Stimulated activated CD8-positive, alpha-beta memory T cell treated with anti-CD3 and anti-CD28 coated beads, Interleukin-15, amount 100 ng/mL, for 48 hours (primary cell): ENCODE measurements around the gene OR9A2.
"Not testable (repeated sequence)": the region's sequence is repeated elsewhere in the genome, so short reads cannot be mapped to it uniquely, and the experiment has no call there.

Experiments
- DNase-seq, 2 donors: peaks; one replicate each; pipeline ENCODE4 v3.0.0-alpha.2; 2020; ENCODE audit warnings: low read depth in 2 of 2

OR9A2 gene

DNA sequence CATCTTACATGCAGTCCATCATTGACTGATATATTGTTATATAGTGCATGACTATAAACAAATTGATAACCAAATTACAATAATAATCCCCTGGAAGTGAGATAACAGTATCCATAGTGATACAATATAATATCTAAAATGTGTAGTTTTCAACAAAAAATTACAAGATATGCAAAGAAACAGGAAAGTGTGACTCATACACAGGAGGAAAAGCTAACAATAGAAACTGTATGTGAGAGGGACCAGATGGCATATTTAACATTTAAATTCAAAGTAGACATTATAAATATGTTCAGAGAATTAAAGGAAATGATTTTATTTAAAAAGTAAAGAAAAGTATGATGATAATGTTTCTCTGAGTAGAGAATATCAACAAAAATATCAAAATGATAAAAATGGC lies 8.0 kb downstream of the OR9A2 start:
- no peak for DNase-seq

DNA sequence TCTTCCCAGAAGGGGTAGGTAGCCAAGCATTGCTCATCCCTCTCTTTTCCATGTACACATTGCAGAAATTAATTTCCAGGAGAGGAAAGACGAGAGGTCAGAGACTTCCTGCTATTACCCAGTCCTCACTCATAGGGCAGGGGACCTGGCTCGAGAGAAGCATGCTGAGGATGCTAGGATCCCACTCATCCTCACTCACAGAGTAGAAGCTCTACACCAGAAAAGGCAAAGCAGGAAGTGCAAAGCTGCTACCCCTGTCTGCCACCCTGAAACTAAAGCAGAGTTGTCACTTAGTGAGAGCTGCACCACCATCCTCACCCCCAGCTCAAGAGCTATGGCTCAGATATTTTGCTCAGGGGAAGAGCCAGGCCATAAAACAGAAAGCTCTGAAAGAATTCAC lies 9.9 kb downstream of the OR9A2 start:
- DNase-seq, result no peak

DNA sequence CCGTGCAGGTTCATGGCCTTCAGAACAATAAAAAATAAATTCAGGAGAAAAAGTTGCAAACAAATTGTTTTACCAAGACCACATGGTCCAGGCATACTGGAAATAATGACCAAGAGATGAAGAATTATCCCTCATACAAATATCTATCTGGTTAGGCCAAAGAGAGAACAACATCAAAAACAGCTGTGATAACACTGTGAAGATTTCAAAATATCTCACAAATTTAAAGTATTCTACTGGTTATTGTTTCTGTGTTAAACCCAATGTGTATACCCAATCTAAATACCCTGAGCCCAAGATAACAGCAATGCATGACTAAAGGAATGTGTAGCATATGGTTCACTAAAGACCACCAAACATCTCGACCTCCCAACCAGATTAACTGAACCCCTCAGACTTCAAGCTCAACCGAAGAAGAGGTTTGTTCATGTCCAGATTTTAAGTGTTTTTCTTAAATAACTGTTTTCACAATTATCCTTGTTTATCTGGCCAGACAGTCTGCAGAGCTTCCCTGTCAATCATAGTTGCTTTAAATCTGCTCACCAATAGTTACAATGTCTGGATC lies 10.9 kb downstream of the OR9A2 start:
- no peak for DNase-seq

DNA sequence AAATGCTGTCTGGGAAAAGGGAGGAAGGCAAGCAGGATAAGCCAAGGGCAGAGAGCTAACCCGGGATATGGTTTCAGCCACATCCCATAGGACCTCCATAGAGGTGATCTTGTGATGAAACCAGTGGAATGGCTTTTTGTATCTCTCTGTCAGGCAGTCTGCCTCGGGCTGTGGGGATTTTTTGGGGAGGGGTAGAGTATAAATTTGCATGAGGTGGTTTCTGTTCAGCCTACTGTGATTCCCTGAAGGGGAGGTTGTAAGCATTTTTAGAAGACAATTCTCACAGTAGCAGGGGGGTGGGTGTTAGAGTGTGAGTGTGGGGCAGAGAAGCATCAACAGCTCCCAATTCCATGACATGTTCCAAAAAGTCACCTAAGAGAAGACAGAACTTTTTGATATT lies 11.8 kb downstream of the OR9A2 start:
- no peak for DNase-seq

DNA sequence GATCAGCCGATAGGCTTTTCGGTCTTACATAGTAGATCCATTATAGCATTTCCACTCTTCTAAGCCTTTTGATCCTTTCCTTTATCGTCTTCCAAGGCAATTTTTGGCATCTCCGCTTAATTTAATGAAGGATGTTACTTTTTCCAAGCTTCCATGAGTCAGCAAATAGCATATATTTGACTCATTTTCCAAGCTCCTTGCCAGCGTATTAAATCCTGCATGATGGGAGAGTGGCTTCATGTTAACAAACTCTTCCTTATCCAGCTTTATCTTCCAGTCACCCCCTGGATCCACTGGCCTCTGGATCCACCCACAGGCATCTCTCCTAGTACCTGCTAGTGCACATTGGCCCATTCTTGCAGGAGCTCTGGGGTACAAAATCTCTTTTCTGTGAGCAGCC lies 13.0 kb downstream of the OR9A2 start:
- no peak for DNase-seq

DNA sequence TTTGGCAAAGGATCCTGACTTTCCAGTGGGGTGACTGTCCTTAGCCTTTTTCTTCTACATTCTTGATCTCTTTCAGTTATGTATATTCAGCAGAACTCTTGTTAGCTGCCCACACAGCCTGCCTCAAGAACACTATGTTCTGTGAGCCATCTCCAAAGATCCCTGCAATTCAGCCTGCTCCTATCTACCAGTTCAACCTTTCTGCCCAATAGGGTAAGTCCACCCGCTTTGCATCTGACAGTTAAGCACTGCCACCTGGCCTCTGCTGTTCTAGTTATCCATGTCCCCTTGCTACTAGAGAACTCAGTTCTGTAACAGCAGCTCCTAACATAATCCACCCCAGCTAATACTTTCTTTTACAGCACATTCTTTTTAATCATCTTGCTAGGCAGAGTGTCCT lies 13.5 kb downstream of the OR9A2 start:
- no peak for DNase-seq

DNA sequence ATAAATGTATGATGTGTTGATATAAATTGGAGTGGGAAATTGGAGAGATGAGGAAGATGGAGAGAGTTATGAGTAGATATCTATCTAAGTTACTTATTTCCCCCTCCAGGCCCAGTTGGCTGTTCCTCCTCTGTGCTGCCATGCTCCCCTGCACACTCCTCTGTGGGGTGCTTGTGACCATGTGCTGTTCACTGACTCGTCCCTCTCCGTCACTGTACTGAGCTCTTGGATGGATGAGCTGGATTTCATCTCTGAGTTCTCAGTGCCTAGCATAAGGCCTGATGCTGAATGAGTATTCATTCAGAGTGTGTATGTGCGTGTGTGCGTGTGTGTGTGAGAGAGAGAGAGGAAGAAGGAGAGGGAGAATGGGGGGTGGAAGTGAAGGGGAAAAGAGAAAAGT lies 14.5 kb downstream of the OR9A2 start:
- DNase-seq, result no peak

DNA sequence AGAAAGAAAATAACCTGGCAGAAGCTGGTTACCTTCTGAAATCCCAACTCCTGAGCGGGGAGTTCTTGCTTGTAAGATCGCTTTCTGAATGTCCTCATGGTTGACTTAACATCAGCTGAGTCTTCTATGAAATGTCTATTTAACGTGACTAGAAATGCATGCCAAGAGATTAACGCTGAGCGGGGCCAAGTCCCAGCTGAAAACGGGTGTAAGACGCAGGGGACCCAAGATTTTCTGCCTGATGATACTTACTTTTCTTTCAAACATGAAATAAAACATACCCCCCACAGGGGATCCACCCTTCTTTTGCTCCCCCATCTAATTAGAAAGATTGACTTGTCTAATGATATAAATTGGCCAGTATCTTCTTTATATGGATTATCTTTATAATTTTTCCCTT lies 14.9 kb downstream of the OR9A2 start:
- DNase-seq, result no peak

DNA sequence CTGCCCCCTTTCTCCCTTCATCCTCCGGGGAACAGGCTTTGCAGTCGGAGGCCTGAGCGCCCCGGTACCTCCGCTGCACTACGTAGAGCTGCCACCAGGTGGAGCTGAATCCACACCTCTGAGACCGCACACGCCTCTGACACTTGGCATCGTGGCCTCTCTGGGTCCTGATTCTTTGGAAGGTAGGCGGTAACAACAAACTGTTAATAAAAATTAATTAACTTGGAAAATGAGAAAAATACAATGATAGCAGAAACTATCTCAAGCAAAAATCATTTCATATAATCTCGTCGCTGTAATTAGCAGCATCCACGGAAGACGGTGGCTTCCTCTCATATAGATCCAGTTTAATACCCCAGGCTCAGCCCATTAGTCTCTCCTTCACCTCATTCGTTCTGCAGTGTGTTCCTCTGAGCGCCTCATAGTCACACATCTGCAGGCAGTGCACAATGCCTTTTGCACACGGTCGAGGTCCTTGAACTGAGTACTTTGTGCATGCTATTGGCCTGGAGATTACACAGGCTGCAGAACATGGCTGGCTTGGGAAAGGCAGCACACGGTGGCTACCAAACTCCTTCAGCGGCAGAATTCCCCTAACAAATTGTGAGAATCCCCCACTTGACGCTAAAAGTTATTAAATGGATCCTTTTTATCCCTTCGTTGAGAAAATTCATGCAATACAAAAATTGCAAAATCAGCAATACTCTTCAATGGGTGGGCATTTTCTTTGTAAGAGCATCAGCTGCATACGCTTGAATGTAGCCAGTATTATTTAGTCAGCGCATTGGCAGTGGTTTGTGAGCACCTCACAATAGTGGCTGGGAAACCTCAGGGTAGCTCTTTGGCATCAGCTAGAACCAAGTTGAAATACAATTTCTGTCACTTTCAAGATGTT lies 18.7 kb downstream of the OR9A2 start:
- DNase-seq, result peak; percentile 51 to 56

DNA sequence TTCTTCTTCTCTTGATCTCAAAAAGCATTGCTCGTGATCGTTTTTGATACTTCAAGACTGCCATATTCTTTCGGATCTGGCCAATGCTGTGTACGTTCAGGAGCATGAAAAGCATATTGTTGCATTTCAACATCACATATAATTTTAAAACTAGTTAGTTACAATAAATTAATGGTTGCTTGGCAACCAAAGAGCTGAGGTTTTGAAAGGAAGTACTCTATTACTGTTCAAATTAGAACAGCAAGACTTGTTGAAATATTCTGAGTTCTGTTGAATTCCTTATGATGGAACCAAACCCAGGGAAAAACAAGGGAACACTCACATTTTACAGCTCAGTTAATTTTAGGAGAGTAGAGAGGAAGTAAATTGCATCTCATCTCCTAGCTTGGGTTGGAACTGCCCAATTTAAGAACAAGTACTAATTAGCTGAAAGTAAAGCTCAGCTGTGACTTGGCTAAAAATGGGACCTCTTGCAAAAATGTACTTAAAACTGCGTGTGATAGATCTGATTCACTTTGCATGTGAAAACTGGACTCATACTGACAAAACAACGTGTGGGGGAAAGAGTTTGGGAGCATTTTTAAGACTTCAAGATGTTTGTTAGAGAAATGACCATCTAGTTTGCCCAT lies 21.2 kb downstream of the OR9A2 start:
- DNase-seq, result no peak

DNA sequence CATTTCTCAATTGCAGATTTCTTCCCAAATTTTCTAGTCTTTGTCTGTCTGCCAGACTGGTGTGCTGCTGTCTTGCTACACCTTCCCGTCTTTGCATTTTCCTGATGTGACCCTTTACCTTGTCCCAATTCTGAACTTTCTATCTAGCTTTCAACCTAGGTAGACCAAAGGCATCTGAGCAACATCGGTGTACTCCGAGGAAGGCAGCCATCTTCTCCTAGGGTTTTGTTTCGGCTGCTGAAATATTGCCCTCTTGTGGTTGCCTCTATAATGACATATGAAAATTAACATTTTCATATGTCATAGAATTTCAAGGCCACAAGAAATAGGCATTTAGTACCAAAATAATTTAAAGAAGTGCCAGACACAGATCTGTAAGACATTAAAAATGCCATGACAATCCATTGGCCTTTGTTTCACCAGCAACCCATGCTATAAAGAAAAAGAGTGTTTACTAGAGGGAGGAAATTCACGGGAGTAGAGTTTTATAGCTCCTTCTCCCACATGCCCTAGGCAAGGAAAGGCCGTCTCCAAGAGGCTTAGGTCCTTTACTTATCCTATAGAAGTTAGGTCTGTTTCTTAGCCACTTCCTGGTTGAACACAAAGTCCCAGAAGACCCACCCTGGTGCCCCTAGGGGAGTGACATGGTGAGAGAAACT lies 23.4 kb downstream of the OR9A2 start:
- DNase-seq, result no peak

DNA sequence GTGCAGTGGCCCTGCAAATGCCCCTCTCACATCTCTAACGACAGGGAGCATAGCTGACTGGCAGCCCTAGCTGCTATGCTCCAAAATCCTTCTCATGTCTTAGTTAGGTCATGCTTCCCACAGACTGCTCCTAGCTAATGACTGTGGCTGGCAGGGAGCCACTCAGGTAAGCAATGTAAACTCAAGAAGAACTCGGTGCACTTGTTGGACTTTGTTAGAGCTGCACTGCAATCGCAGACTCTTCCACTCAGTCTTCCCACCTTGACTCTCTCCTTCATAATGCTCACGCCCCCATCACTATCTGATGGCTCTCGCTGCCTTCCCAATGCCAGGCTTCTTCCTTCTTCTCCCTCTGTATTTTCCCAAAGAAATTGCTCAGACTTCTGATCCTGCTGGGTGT lies 24.0 kb downstream of the OR9A2 start:
- no peak for DNase-seq

DNA sequence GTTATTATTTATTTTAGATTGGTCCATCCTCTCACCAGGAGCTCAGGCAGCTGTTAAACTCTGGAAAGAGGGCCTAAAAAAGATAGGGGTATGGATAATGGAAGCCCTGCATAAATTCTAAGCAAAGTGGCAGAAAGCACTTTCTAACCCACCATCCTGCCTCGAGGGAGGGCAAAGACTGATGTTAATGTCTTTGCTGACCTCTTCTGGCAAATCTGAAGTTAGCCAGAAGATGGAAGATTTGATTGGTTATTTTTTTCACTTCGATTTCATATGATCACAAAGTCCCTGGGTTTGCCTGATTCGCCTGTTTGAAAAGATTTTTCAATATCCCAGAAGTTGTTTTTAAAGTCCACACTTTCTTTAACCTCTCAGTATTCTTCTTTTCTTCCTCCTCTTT lies 24.8 kb downstream of the OR9A2 start:
- DNase-seq, result no peak

DNA sequence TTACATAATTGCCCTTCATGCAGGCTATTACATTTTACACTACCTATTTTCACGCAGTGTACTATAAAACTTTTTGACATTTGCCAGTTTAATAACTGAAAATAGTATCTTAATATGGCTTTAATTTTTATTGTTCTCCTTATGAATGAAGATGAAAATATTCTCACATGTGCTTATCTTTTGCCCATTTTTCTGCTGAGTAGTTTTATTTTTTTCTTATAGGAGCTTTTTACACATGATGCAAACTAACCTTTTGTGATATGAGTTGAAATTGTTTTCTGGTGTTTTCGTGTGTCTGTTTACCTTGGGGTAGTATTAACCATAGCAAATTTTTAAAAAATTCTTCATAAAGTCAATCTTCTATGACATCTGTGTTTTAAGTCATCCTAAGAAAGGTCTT lies 26.3 kb downstream of the OR9A2 start:
- no peak for DNase-seq

DNA sequence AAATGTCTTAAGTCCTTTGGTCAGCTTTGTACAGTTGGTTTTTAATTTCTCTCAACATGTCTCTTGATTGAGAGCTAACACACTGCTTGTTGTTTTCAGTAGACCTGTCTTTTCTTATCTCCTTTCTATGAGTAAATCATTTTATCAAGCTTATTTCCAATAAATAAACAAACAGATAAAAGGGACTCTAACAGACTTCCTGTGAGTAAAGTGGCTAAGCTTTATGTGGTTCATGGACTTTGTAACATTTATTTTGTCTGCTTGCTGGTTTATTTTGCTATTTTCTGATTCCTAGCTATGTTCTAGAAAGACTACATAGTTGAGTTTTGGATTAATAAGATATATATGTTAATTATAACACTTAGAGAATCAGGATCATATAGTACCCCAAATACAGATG lies 27.1 kb downstream of the OR9A2 start:
- no peak for DNase-seq

DNA sequence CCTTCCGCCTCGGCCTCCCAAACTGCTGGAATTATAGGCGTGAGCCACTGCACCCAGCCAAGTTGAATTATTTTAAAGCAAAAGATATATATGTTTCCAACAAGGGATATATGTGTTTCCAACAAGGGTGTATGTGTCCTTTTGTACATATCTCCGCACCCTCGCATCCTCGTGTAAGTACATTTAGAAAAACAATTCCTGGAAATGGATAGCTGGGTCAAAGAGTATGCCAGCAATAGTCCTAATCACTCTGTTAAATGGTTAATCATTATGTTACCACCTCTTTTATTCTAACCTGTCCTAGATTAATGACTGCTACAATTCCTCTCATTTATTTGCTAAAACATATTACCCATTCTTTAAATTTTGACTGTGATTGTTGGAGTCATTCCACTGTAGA lies 28.0 kb downstream of the OR9A2 start:
- no peak for DNase-seq

DNA sequence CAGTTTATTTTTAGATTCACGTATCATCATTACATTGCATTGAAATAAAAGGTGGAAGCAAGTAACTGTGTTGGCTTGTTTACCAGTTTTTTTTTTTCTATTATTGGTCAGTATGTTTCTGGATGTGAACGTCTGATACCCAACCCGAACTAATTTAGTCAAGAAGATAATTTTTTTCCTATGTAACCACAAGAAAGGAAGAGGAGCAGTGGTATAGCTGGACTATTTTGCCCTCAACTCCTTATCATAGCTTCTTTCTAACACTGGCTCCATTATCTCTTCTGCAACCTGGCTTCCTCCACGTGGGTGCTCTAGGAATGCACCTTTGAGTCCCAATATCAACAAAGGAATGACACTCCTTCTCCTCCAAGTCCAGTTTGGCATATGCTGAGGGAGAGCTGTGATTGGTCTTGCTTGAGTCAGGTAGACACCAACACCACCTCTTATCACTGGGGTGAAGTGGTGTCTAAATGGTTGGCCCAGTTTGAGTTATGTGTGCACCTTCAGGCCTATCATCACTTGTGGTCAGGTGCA lies 29.4 kb downstream of the OR9A2 start:
- DNase-seq, result no peak

DNA sequence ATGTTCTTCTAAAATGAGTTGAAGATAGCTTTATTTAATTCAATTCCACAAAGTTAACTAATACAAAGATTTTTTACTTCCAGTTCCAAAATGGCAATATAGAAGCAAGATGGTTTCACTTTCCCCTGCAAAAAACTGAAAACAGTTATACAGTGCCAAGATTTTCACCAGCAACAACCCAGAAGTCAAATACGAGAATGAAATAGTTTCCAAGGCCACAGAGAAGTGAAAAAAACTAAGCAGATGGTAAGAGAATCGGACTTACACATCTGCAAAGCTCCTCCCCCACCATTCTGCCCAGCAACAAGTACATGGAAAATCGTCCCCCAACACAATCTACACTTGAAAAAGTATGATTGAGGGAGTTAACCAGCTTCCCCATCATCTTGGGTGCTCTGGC lies 34.5 kb downstream of the OR9A2 start:
- no peak for DNase-seq

DNA sequence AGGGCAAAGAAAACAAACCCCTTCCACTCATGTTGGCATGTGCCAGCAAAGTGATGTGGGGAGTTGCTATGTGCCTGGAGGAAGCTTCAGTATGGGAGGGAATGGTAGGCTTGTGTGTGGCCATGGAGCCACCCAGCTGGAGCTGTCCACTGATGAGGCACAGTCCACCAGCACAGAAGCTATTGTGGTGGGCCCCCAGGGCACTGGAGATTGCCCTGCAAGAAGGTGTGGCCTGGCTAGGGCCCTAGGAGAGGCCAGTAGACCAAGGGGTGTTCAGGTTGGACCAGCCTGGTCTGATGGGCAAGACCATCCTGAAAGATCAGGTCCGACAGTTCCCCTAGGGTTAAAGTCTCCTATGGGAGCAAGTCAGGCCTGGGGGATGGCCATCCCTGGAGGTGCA lies 42.6 kb downstream of the OR9A2 start:
- no peak for DNase-seq

DNA sequence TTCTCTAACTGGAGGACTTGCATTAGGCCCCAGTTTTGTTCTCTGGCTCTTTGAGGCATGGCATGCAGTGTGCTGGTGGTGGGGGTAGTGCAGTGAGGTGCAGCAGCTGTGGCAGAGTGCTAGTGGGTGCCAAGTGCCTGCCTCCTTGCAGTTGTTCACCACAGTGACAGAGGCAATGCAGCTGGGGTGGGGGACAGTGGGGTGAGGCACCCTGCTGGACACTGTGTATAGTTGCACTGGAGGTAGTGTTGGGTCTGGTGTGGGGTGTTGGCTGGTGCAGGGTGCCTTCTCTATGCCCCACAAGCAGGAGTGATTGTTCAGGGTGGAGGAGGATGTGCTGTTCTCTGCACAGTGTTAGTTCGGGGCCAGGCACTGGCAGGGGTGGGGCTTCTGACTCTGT lies 43.1 kb downstream of the OR9A2 start:
- DNase-seq, result no peak

DNA sequence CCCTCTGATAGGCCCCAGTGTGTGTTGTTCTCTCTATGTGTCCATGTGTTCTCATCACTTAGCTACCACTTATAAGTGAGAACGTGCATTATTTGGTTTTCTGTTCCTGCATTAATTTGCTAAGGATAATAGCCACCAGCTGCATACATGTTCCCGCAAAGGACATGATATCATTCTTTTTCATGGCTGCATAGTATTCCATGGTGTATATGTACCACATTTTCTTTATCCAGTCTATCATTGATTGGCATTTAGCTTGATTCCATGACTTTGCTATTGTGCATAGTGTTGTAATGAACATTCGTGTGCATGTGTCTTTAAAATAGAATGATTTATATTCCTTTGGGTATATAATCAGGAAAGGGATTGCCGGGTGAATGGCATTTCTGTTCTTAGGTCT lies 48.5 kb downstream of the OR9A2 start:
- DNase-seq, result not testable (repeated sequence)
